OCI-M1 (cell line): ENCODE results near the gene TSPAN5.
A peak's percentile ranks its signal among the peaks of the same experiment; 100 is the strongest.
"Not testable (repeated sequence)": the region's sequence is repeated elsewhere in the genome, so short reads cannot be mapped to it uniquely, and the experiment has no call there.

ENCODE experiments used
- DNase-seq: peaks from one replicate; lab custom pipeline; 2025; lab: John Stamatoyannopoulos, UW

The TSPAN5 gene

DNA sequence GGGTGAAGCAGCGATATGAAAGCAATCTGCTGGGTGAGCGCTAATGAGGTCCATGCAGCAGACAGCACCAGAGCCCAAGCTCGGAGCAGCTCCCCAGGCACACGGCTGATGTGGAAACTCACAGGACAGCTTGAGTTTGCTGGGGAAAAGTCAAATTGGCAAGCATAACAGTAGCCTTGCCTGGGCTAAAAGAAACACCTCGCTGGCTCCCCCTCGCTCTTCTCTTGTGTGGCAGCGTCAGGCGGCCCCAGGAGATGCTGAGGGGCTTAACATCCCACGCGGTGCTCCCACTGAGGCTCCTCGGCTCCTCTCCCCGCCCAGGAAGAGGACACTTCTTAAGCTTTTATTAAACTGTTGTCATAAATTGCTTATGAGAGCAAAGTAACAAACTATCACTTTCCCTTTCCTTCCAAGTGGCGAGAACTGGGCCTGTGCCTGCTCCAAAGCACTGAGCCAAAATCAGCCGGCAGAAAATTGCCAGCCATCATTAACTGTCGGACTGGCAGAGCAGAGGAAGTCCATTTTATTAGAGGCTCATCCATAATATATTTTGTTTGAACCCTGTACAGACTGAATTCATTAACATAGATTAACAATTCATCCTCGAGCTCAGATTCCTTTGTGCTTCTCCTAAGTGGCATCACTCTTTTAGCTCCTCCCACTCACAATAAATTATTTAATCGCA, 111.4 kb downstream of the TSPAN5 start:
- no peak for DNase-seq

DNA sequence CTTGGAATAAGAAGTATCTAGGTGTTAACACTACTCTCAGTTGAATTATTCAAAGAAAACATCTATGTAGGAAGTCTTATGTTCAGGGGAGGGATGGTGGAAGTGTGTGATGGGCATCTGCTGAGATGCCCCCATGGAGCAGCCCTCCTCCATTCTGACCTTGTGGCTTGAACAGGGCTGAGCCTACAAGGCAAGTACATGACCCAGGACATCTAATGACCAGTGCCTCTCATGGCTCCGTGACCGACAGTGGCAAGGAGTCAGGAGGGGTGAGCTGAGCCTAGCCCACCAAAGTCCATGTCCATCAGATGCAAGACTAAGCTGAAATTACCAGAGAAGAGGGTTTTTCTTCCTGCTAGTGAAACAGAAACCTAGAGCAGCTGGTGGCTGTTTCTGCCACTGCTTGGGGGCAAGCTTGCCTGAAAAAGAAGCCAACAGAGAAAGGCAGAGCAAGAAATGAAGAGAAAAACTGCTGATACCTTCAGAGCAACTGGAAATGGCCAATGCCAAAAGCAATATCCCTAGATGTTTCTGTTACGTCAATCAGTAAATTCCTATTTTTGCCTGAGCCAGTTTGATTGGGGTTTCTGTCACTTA, 113.5 kb downstream of the TSPAN5 start:
- no peak for DNase-seq

DNA sequence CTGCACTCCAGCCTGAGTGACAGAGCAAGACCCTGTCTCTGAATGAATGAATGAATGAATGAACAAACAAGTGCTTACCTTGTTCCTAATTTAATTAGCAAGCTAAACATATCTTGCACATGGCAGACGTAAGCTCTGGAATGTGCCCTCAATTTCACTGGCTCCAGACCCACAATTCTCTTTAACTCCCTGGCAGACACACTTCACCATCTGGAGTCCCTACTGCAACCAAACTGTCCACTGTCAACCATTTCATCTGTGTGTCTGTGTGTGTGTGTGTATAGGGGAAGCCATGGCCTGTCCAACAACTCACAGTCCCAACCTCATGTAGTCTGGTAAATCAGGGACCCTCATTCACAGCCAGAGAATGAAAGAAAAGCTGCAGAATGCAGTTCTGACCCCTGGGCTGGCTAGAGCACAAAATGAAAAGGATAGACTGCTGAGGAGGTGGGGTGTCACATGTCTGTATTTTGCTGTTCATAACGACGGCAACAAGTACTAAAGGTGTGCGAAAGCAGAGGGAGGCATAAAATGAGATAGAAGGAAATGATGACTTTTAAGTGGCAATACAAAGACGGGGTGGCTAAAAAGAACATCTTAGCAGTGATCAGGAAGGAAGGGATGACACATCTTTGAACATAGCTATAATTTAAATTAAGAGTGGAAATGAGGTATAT, 114.1 kb downstream of the TSPAN5 start:
- no peak for DNase-seq

DNA sequence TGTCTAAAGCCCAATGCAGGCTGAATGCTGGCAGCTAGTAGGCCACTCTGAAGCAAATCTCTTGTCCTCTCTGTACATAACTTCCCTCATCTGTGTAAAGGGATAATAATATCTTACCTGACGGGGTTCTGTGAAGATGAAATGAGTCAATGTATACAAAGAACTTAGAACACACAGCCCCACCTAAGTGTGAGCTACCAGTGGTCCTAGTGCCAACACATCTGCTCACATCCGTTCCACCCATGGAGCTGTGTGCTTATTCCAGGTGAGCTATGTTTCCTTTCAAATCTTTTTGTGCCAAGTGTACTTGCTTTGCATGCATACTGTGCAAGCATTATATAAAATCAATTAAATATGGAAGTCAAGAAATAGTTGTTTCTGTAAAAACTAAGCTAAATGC, 116.4 kb downstream of the TSPAN5 start:
- DNase-seq, result no peak

DNA sequence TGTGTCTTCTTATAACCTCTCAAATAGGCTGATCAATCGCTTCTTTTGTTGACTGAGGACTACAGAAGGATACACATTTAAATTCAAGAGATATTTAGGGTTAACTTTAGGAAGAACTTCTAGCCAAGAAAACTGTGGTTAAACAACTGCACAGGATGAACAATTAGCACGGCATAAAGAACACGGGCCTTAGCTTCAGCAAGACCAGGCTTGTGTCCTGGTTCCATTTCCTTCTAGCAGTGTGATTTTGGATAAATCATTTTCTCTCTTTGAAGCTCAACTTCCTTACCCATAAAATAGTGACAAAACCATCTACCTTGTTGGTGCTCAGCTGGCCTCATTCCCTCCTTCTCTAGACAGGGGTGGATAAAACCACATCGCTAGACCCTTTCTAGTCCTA, 117.6 kb downstream of the TSPAN5 start:
- no peak for DNase-seq

DNA sequence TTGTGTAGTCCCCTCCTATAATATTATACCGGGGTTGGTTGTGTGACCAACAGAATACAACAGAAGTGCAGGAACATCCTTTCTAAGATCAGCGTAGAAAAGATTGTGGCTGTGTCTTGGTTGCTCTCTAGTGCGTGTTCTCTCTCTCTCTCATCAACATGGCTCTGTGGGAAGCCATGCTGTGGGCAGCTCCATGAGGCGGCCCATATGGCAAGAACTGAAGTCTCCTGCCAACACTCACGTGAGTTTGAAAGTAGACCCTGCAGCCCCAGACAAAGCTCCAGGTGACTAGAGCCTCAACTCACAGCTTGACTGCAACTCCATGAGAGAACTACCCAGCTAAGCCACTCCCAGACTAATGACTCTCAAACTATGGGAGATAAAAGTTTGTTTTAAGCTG, 118.7 kb downstream of the TSPAN5 start:
- no peak for DNase-seq

DNA sequence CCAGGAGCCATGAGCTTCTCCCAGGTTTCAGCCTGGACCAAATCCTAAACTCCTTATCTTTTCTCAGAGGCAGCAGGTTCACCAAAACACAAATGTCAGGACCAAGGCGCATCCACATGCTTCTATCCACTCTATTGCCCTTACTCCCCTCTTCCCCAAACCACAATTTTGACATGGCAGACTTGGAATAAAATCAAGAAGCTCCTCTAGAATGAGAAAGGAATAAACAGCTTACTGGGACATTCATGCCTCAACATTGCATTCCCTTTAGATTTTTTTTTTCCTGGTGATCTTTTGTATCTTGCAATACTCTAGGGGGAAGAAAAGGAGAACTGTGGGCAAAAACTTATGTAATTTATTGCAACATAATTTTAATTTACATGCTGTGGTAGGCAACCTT, 119.1 kb downstream of the TSPAN5 start:
- no peak for DNase-seq

DNA sequence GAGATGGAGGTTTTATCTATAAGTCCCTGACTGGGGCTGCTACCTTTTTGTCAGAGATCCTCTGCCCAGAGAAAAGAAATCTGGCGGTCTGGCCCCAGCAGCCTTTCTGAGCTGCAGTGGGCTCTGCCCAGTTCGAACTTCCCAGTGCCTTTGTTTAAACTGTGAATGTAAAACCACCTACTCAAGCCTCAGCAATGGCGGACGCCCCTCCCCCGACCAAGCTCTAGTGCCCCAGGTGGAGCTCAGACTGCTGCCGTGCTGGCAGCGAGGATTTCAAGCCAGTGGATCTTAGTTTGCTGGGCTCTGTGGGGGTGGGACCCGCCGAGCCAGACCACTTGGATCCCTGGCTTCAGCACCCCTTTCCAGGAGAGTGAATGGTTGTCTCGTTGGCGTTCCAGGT, 121.8 kb downstream of the TSPAN5 start:
- no peak for DNase-seq

DNA sequence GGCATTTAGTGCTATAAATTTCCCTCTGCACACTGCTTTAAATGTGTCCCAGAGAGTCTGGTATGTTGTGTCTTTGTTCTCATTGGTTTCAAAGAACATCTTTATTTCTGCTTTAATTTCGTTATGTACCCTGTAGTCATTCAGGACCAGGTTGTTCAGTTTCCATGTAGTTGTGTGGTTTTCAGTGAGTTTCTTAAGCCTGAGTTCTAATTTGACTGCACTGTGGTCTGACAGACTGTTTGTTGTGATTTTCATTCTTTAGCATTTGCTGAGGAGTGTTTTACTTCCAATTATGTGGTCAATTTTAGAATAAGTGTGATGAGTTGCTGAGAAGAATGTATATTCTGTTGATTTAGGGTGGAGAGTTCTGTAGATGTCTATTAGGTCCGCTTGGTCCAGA, 124.3 kb downstream of the TSPAN5 start:
- not testable (repeated sequence) for DNase-seq

DNA sequence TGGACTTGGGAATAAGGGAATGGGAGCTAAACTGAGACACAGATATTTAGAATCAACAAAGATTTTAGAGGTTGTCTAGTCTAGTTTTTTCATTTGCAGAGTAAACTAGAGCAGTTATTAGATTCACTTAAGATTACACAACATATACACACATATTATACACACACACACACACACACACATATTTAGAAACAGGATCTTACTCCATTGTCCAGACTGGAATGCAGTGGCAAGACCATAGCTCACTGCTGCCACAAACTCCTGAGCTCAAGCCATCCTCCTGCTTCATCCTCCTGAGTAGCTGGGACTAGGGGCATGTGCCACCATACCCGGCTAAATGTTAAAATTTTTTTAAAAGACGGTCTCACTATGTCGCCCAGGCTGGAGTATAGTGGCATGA, 127.8 kb downstream of the TSPAN5 start:
- no peak for DNase-seq

DNA sequence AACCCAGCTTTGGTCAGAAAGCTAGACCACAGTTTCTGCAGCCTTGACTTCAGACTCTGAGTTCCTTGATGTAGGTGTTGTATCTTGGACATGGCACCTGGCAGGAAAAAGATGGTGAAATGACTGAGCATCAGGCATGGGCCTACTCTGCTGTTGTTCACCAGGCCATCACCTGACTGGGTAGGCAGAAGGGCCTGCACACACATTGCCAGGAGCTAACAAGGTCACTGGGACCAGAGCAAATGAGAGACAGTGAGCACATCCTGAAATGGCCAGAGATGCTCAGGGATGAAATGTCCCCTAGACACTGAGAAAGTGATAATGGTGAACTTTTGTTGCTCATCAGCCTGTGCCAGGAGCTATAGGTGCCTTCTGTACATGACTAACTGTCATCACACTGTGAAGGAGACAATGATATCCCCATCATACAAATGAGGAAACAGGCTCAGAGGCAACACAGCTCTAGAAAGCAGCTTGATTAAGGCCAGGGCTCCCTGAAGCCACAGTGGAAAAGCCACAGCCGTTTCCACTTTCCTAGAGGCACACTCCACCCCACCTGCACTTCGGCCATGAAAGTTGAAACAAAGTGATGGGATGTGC, 128.3 kb downstream of the TSPAN5 start:
- no peak for DNase-seq

DNA sequence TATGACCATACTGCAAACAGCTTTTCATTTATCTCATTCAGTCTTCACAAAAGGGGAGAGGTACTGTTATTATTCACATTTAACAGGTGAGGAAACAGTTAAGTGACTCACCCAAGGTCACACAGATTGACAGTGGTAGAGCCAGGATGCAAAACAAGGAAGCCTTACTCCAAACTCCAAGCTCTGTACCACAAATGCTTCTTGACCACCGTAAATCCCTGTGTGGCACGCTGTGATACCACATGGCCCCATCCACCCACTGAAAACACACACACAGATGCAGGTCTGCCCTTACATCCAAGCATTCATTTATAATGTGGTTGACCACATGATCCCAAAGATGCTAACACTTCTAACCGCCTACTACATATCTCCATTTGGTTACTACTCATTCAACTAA, 129.5 kb downstream of the TSPAN5 start:
- DNase-seq, result no peak

DNA sequence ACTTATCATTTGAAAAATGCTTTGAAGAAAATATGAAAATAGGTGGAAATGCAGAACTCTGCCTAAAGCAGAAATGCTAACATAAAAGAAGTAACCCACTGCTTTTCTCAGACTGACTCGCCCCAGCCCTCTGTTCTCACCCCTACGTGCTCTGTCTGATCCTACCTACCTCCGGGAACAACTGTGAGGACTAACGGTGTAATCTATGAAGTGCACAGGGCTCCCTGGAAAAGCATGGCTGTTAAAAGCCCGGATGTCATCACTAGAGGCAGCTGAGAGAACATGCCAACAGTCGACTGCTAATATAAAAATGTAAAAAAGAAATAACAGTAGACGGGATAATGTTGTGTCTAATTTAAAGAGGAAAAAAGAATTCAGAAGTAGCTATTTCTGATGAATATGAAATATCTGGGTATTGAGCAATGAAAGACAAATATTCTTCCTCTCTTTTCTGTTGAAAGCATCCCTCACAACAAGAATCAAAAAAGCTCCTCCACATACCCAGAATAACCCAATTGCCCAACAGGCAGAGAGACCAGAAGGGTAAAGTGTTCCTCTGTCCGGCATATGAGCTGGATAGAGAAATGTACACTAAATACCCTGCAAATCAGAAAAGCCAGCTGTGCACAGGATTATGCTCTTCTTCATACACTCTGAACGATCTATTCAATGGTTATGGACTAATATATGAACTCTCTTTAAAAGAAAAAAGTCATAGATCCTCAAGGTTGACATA, 130.7 kb downstream of the TSPAN5 start:
- no peak for DNase-seq

DNA sequence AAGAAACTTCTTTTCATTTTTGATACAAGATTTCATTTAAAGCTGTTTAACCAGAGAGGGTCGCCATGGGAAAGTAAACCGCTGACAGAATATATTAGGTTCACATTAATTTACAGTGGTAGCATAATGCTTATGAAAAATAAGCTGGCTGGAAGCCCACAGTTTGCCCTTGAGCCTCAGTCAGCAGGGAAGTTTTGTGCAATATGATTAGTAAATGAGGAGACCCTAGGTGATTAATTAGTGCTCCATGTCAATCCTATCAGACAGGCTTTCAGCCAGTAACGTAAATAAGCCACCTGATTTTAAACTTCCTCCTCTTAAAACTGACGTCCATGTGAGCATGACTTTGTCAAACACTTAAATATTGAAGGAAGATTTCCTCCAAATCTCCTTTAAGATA, 134.2 kb downstream of the TSPAN5 start:
- no peak for DNase-seq

DNA sequence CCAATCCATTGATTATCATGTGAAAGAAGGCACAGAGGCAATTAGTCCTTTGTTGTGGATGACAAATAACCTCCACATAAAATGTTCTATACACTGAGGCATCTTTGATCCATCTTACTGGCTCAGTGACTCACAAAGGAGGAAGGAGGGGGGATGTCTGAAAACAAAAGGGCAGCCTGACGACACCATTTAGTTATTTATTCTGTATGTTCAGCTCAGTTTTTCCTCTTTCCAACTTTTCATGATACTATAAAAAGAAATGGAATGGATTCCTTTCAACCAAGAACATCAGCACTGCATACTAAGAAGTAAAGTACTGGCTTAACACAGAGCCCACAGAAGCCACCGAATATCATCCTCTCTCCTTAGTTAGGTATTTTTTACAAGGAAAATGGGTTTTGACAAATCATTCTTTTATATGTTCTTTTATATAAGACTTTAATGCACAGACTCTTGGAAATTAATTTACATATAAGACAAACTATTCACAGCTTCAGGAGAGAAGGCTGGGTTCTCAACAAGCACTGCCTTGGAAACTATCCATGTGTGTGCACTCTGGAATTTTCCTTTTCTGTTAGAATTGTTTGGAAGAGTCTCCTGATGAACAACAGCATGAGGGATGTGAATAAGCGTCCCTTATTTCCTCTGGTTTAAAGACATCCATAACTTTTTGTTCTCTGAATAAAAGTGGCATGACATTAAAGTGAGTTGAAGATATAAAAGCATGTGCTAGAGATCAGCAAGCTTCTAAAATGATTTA, 135.6 kb downstream of the TSPAN5 start:
- DNase-seq, result no peak

DNA sequence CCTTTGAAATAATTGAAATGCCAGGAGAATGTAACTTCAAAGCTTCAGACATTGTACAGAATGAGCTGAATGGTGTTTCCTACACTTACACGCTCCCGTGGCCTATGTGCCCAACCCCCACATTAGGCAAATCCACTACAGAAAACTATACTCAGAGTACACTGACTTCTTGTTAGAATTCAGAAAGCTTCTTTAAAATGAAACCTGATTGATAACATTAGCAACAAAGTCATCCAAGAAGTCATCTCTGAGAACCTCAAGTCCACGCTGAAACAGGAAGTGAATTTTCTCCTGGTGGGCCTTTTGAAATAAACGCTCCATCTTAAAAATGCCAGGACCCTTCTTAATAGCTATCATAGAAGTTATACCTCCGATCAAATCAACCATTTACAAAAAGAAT, 136.3 kb downstream of the TSPAN5 start:
- DNase-seq, result no peak

DNA sequence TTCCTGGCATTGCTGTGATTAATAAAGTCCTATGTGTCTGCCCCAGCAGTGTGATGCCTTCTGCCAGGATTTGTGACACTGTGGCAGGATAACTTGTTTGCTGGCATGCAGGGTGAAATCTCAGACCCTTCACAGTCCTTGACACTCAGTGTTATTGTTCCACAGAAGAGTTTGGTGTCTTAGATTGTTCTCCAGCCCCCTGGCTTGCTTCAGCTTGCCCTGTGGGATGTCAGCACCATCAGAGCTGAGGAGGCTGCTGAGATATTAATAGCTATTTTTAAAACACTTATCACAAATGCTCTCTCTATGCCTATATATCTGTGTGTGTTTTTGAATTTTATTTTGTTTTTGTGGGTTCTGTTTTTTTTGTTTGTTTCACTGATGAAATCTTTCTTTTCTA, 136.9 kb downstream of the TSPAN5 start:
- DNase-seq, result no peak

DNA sequence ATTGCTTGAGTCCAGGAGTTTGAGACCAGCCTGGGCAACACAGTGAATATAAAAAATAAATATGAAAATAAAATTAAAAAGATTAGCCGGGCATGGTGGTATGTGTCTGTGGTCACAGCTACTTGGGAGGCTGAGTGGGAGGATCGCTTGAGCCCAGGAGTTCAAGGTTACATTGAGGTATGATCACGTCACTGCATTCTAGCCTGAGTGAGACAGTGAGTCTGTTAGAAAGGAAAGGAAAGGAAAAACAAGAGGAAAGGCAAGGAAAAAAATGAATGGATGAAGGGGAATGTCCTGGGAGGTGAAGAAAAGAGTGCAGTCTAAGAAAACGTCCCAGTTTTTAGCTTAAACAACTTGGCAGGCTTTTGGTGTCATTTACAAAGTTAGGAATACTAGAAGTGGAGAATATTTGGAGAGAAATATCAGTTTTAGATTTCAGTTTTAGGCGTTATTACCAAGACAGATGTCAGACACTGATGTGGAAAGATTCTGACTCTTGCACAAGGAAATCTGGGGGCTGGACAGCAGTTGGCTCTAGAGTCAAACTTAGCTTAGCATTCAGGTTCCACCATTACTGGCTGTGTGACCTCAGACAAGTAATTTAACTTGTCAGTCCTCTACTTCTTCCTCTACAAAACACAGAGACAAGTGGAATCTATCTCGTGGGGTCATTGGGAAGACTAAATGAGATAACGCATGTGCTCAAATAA, 139.0 kb downstream of the TSPAN5 start:
- no peak for DNase-seq

DNA sequence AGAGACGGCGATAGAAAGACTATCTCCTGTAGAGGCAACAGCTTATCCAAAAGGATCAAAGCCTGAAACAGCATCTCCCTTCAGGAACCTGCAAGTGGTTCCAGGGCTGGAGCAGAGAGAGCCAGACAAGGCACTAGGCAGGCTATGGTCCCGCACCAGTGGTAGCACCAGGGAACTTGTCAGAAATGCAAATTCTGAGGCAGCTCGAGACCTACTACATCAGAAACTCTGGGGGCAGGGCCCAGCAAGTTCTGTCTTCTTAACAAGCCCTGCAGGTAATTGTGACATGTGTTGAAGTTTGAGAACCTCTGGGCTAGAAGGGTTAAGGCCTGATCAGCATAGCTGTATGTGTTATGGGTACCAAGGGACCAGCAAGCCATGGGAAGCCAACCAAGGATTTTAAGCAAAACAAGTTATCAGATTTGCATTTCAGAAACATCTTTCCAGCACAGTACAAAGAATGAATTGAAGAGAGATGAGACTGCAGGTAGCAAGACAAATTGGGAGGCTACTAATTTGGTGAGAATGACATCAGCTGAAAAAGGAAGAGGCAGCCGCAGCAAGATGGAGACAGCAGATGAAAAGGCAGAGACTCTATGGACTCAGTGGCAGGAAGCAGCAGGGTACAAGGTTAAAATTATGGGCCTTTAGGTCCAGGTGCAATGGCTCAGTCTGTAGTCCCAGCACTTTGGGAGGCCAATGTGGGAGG, 139.7 kb downstream of the TSPAN5 start:
- DNase-seq, result no peak

DNA sequence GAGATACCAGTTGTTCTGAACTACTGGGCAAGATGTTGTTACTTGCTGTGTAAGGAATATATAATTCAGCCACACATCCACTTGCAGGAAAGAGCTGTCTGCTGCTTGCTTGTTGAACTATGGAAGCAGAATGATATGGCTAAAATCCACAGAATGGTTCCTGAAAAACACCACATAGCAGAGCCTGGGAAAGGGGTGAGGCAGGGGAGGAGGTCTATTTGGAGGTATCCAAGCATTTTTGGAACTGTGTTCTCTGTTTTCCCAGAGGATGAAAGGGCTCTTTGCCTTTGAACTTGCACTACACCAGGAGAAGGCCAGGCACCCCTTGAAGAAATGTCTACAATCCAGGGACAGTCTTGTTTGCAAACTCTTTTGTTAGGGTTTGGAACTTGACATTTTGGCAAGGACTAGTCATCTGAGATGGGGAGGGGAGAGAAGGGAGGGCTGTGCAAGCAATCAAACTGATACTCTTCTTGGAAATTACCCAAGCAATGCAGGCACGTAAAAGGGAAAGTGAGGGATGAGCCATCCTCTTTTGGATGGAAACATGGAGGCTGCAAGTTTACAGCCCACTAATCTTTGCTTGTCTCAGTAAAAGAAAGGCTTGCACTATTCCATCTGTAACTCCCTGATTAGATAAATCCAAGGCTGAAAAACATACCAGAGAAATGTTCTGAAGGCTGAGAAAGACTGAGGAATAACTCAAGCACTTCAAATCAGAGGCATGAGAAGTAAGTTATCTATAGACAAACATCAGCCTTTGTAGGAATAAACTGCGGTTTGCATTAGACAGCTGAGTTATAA, 141.0 kb downstream of the TSPAN5 start:
- DNase-seq, result peak; percentile 31
